SK-MEL-5 (cell line): ENCODE results near the gene RNU2-1. TPM values are rescaled to one million over a fixed set of nuclear protein-coding genes. Genes with fewer than 3 reads are reported as not detected.
"Not testable (repeated sequence)": the region's sequence is repeated elsewhere in the genome, so short reads cannot be mapped to it uniquely, and the experiment has no call there.

Experiments used
- DNase-seq: peaks from one replicate; pipeline ENCODE4 v3.0.0-alpha.2; 2016; ENCODE audit warnings: low read depth, low spot score
- in situ Hi-C: cut with HindIII; loops from 2 replicates; pipeline ENCODE4 v1.10.0; 2016; ENCODE audit warnings: low sequenced_read_pairs, high pct_unique_total_duplicates, low pct_unique_long_range_greater_than_20kb
- total RNA-seq: library from RNA; depleted of rRNA; stranded (reverse); fragments of >200 nt; shearing (Covaris generic); gene quantifications from 2 replicates; pipeline ENCODE4 v1.2.3, GENCODE V29; 2014

Gene RNU2-1
- total RNA-seq, 1 experiment from 2014 or later = not detected

- DNase-seq = no peak
- in situ Hi-C loops = no loop called here
These were observed 14.8 kb downstream of the RNU2-1 start for GRCh38 chr17:43219001-43219400.

- in situ Hi-C loops = no loop called here
- DNase-seq = no peak
These were observed 16.1 kb downstream of the RNU2-1 start for GRCh38 chr17:43217614-43218087.

DNA sequence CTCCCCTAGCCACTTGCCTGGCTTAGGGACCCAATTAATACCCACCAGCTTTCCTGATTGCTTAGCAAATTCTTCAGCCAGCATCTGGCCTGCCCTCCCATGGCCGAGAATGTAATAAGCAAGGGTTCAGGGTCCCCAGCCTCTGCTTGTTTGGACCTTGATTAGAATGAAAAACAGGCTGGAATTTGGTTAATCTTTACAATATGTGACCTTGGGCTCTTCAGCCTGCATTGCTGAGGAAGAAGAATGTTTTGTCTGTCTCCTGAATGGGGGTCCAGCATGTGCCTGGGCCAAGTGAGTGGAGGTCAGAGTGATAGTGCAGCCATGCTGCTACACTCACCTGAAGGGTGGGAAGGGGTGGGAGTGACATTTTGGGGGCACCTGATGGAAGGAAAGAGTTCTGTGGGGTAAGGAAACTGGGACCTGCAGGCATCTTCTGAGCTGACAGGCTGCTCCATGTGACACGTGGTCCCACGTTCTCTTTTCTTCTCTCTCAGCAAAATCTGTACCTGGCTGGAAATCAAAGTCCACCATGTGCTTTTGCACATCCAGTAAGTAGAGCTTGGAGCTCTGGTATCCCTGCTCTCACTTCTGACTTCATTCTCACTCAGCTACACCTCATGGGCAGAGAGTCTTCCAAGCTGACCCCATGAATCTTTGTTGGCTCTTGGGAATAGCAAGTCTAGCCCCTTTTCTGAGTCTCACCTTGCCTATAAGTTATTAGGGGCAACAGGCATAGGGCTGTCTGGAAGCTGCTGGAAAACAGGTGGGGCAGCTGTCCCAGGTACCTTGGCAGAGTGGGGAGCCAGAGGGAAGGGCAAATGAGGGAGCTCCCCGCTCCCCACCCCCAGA lies 16.8 kb downstream of the RNU2-1 start:
- in situ Hi-C loops = no loop called here
- DNase-seq = no peak

GRCh38 chr17:43216369-43216761 lies 17.4 kb downstream of the RNU2-1 start:
- in situ Hi-C loops = no loop called here
- no peak for DNase-seq

DNA sequence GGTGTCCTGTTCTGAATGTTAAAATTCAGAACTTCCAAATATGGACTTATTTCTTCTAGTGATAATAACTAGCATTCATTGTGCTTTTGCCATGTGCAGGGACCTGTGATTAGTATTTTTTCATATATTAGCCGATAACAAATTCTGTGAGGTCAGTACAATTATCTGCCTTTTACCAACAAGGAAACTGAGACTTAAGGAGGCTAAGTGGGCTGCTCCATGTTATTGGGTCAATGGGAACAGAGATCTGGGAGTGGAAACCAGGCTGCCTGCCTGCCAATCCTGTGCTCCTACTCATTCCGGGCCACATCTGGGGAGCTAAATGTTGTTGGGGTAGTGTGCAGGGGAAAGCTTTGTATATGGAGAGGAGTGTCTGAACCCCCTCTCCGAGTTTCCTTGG lies 18.4 kb downstream of the RNU2-1 start:
- in situ Hi-C loops = no loop called here
- DNase-seq = no peak

- no peak for DNase-seq
- in situ Hi-C loops = no loop called here
These were observed 20.2 kb downstream of the RNU2-1 start for GRCh38 chr17:43213545-43213944.

DNA sequence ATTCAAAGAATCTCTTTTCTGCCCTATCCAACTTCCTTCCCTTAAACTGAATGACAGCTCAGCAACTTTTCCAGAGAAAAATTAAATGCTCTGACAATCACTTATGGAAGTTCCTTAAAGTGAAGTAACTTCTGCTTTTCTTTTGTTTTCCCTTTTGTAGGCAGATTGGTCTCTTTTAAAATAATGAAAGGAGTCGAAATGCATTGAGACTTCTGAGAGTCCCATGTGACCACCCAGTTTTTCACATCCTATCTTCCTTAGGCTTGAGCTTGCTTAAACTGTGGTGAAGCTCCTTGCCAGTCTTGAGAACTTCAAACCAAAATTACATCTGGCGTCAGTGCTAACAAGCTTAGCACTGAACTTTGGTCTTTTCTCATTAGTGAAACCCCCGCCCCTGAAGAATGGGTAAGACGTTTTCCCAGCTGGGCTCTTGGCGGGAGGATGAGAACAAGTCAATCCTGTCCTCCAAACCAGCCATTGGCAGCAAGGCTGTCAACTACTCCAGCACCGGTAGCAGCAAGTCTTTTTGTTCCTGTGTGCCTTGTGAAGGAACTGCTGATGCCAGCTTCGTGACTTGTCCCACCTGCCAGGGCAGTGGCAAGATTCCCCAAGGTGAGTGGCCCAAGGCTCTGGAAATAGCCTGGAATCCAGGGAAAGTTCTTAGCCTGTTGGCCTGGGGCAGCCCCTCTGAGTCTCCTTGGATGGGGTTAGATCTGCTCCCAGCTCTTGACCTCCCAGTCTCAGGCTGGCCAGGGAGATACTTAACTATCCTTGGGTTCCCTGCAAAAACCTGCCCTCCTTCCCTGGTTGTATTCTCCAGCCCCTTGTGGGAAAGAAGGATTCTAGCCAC lies 20.9 kb downstream of the RNU2-1 start:
- no peak for DNase-seq
- in situ Hi-C loops = no loop called here

GRCh38 chr17:43211480-43212402 lies 22.0 kb downstream of the RNU2-1 start, which contains the start of gene TMEM106A:
TSS of gene TMEM106A (plus strand) at chr17:43211875. CDS start at chr17:43213042, 1,167 bp downstream.
- in situ Hi-C loops = no loop called here
- peak; percentile 74 for DNase-seq

DNA sequence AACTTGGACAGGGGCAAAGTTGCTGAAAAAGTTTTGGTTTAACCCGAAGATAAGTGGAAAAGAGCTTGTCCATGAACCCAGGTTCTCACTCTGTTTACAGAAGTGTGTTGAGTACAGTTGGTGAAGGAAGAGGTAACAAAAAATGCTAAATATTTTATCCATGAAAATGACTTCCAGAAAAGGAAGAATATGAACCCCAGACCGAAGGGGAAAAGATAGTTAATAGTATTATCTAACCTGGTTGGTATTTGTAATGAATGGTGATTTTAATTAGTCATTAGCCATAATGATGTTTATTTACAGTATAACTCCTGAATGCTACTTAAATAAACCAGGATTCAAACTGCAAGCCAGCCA lies 22.7 kb downstream of the RNU2-1 start:
- in situ Hi-C loops = no loop called here

DNA sequence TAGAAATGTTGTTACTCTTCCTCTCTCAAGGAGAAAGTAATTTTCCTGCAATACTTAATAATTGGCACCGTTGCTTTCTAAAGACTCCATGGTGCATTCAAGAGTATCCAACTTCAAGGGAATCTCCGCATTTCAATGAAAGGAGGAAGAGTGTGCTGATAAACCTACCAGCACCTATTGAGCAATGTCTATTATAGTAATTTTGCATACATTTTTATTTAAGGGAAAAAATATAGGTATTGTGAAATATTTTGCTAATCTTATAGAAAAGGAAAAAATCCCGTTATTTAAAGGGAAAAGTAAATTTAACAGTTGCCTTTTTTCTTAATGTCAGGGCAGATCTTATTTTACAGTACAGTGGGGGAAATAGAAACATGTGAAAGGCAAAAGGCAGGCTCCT lies 23.2 kb downstream of the RNU2-1 start:
- in situ Hi-C loops = no loop called here
- DNase-seq = no peak

More for the DNA sequence above, 22.7 kb downstream of the RNU2-1 start:
- no peak for DNase-seq

DNA sequence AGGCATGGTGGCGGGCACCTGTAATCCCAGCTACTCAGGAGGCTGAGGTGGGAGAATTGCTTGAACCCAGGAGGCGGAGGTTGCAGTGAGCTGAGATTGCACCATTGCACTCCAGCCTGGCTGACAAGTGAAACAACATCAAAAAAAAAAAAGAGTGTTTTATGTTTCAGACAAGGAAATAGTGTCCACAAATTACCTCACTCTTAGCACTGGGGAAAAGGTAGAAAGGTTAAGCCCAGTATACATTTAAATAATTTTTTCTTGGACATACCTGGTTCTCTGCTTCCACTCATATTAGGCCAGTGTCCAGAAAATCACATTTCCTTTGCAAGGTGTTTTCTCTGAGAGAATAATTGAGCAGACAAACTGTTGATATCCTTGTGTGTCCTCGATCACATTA lies 30.8 kb downstream of the RNU2-1 start:
- DNase-seq, in situ Hi-C loops: not testable (repeated sequence)

- no peak for DNase-seq
- in situ Hi-C loops = no loop called here
These were observed 33.6 kb downstream of the RNU2-1 start for GRCh38 chr17:43200127-43200526.

DNA sequence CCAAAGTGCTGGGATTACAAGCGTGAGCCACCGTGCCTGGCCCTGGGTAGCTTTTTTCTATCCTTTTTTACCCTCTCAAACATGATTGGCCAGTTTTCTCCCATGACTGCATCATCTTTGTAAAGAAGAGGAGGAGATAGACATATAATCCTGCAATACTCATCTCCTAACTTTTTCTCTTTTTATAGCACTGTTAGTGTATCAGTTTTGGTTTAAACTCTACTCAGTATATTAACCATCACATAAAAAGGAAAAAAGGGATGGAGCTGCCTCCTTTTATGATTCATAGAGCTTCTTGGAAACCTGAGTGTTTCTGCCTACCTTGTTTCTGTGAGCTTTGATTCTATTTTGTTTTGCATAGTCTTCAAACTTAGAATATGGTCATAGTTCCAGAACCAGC lies 34.1 kb downstream of the RNU2-1 start:
- DNase-seq = no peak
- in situ Hi-C loops = no loop called here

- no peak for DNase-seq
- in situ Hi-C loops = no loop called here
These were observed 40.5 kb downstream of the RNU2-1 start for GRCh38 chr17:43193251-43193650.

DNA sequence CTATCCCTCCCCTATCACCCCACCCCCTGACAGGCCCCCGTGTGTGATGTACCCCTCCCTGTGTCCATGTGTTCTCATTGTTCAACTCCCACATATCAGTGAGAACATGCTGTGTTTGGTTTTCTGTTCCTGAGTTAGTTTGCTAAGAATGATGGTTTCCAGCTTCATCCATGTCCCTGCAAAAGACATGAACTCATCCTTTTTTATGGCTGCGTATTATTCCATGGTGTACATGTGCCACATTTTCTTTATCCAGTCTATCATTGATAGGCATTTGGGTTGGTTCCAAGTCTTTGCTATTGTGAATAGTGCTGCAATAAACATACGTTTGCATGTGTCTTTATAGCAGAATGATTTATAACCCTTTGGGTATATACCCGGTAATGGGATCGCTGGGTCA lies 47.1 kb downstream of the RNU2-1 start:
- in situ Hi-C loops, DNase-seq: not testable (repeated sequence)

DNA sequence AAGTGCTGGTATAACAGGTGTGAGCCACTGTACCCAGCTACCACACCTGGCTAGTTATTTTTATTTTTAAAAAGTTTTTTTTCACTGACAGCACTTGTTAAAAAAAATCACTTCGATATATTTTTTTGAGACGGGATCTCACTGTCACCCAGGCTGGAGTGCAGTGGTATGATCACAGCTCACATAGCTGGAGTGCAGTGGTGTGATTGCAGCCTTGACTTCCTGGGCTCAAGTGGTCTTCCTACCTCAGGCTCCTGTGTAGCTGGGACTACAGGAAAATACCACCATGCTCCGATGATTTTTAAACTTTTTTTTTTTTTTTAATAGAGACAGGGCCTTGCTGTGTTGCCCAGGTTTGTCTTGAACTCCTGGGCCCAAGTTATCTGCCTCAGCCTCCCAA lies 49.9 kb downstream of the RNU2-1 start:
- in situ Hi-C loops = no loop called here
- no peak for DNase-seq
